ENCODE measurements around the gene FBXW8. TPM values are rescaled to one million over a fixed set of nuclear protein-coding genes. Genes with fewer than 3 reads are reported as not detected.

The FBXW8 gene
- polyA plus RNA-seq, 1 donor, result 13.1 TPM

GRCh38 chr12:116996093-116996492 lies 85.3 kb downstream of the FBXW8 start:
- DNase-seq, result no peak
- Histone ChIP-seq H3K4me3 (ENCODE audit: low read length) (no peak overlapping the region), H3K9me3 (ENCODE audit: control insufficient read depth, low read depth, low read length) (no peaks in the 10 kb centered on the region), H3K27ac (ENCODE audit: low read length) (no peak overlapping the region), H3K27me3 (ENCODE audit: control insufficient read depth, insufficient read depth, low read length) (no peaks in the 10 kb centered on the region), H3K36me3 (ENCODE audit: control insufficient read depth, insufficient read depth, low read length) (peaks cover 28% of the 10 kb centered on the region), H3K4me1 (ENCODE audit: control insufficient read depth, insufficient read depth, low read length) (no peaks in the 10 kb centered on the region)
- WGBS (ENCODE audit: insufficient coverage, low lambda C conversion rate), result 100% methylated on average over 1 of the region's 13 CpGs

GRCh38 chr12:116996621-116997020 lies 85.9 kb downstream of the FBXW8 start:
- Histone ChIP-seq H3K27ac (ENCODE audit: low read length) (no peak overlapping the region), H3K4me3 (ENCODE audit: low read length) (no peak overlapping the region), H3K9me3 (ENCODE audit: control insufficient read depth, low read depth, low read length) (no peaks in the 10 kb centered on the region), H3K36me3 (ENCODE audit: control insufficient read depth, insufficient read depth, low read length) (peaks cover 31% of the 10 kb centered on the region), H3K4me1 (ENCODE audit: control insufficient read depth, insufficient read depth, low read length) (no peaks in the 10 kb centered on the region), H3K27me3 (ENCODE audit: control insufficient read depth, insufficient read depth, low read length) (no peaks in the 10 kb centered on the region)
- no peak for DNase-seq
- WGBS (ENCODE audit: insufficient coverage, low lambda C conversion rate), result 100% methylated on average over 2 of the region's 8 CpGs

- Histone ChIP-seq H3K4me1 (ENCODE audit: control insufficient read depth, insufficient read depth, low read length) (no peaks in the 10 kb centered on the region), H3K36me3 (ENCODE audit: control insufficient read depth, insufficient read depth, low read length) (peaks cover 35% of the 10 kb centered on the region), H3K27ac (ENCODE audit: low read length) (no peak overlapping the region), H3K4me3 (ENCODE audit: low read length) (no peak overlapping the region), H3K9me3 (ENCODE audit: control insufficient read depth, low read depth, low read length) (no peaks in the 10 kb centered on the region), H3K27me3 (ENCODE audit: control insufficient read depth, insufficient read depth, low read length) (no peaks in the 10 kb centered on the region)
- WGBS (ENCODE audit: insufficient coverage, low lambda C conversion rate), result no CpG with 5 or more reads among the region's 7 CpGs
- no peak for DNase-seq
These were observed 88.3 kb downstream of the FBXW8 start for GRCh38 chr12:116999066-116999465.

GRCh38 chr12:117000316-117000715 lies 89.6 kb downstream of the FBXW8 start:
- no peaks in the 10 kb centered on the region for H3K27me3 ChIP-seq (ENCODE audit: control insufficient read depth, insufficient read depth, low read length)
- H3K9me3 ChIP-seq (ENCODE audit: control insufficient read depth, low read depth, low read length), result no peaks in the 10 kb centered on the region
- no CpG with 5 or more reads among the region's 5 CpGs for WGBS (ENCODE audit: insufficient coverage, low lambda C conversion rate)
- H3K4me3 ChIP-seq (ENCODE audit: low read length), result no peak overlapping the region
- no peaks in the 10 kb centered on the region for H3K4me1 ChIP-seq (ENCODE audit: control insufficient read depth, insufficient read depth, low read length)
- peaks cover 43% of the 10 kb centered on the region for H3K36me3 ChIP-seq (ENCODE audit: control insufficient read depth, insufficient read depth, low read length)
- DNase-seq, result no peak
- no peak overlapping the region for H3K27ac ChIP-seq (ENCODE audit: low read length)

DNA sequence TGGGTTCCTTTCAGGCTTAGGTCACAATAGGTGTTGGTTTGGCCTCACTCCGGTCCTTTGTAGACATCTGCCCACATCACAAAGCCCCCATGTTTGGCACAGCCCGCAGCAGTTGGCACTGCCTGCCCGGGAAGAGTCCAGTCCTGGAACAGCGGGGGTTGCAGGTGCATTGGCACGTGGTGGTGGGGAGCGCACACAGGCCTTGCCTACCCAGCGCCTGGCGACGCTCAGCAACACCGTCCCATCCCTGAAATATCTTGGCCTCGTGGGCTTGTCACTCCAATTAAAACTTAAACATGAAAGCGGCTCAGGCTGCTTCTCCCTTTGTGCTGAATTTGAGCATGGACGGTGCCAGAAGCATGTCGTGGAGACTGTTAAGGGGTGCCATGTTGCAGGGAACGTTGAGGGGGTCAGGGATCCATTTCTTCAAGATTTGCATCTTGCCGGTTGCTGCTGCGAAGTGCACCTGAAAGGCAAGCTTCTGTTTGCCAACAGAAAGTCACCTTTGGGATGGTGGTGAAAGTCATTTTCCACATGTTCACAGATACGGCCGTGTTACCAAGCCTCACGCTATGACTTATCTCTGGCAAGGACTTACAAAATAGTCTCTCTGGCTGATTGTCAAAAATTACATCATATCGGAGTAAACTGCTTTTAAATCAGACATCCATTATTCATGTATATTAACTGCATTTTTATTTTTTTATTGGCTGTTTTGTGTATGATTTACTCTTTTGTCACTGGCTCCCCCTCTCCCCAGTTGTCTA lies 91.5 kb downstream of the FBXW8 start:
- DNase-seq, result no peak
- H3K9me3 ChIP-seq (ENCODE audit: control insufficient read depth, low read depth, low read length), result no peaks in the 10 kb centered on the region
- H3K4me3 ChIP-seq (ENCODE audit: low read length), result no peak overlapping the region
- H3K4me1 ChIP-seq (ENCODE audit: control insufficient read depth, insufficient read depth, low read length), result no peaks in the 10 kb centered on the region
- H3K36me3 ChIP-seq (ENCODE audit: control insufficient read depth, insufficient read depth, low read length), result peaks cover 44% of the 10 kb centered on the region
- H3K27ac ChIP-seq (ENCODE audit: low read length), result no peak overlapping the region
- H3K27me3 ChIP-seq (ENCODE audit: control insufficient read depth, insufficient read depth, low read length), result no peaks in the 10 kb centered on the region
- WGBS (ENCODE audit: insufficient coverage, low lambda C conversion rate), result 82% methylated on average over 2 of the region's 21 CpGs

DNA sequence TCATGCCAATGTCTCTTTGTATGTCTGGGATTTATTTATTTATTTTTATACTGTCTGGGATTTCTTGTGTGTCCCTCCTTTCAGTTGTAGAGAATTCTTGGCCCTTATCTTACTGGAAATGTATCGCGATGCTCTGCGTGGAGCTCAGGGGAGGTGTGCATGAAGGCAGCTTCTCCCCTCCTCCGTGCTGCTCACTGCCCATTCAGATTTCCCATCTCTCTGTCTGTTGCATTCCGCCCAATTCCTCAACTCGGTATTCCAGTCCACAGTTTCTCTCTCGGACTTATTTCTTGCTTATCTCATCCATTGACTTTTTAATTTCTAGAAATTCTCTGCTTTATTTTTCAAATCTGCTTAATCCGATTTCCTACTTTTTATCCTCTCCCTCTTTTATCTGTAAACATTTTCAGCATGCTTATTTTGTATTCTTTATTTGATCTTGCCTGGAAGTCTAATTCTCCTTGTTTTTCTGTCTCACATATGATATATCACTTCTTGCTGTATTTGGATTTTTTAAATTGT lies 93.2 kb downstream of the FBXW8 start:
- Histone ChIP-seq H3K4me1 (ENCODE audit: control insufficient read depth, insufficient read depth, low read length) (no peaks in the 10 kb centered on the region), H3K27me3 (ENCODE audit: control insufficient read depth, insufficient read depth, low read length) (no peaks in the 10 kb centered on the region), H3K4me3 (ENCODE audit: low read length) (no peak overlapping the region), H3K27ac (ENCODE audit: low read length) (no peak overlapping the region), H3K36me3 (ENCODE audit: control insufficient read depth, insufficient read depth, low read length) (peaks cover 43% of the 10 kb centered on the region), H3K9me3 (ENCODE audit: control insufficient read depth, low read depth, low read length) (no peaks in the 10 kb centered on the region)
- no peak for DNase-seq
- 91% methylated on average over 4 of the region's 8 CpGs for WGBS (ENCODE audit: insufficient coverage, low lambda C conversion rate)

- no peak for DNase-seq
- WGBS (ENCODE audit: insufficient coverage, low lambda C conversion rate), result 100% methylated on average over 1 of the region's 11 CpGs
- Histone ChIP-seq H3K4me3 (ENCODE audit: low read length) (no peak overlapping the region), H3K9me3 (ENCODE audit: control insufficient read depth, low read depth, low read length) (no peaks in the 10 kb centered on the region), H3K27ac (ENCODE audit: low read length) (no peak overlapping the region), H3K36me3 (ENCODE audit: control insufficient read depth, insufficient read depth, low read length) (peaks cover 40% of the 10 kb centered on the region), H3K4me1 (ENCODE audit: control insufficient read depth, insufficient read depth, low read length) (no peaks in the 10 kb centered on the region), H3K27me3 (ENCODE audit: control insufficient read depth, insufficient read depth, low read length) (no peaks in the 10 kb centered on the region)
These were observed 94.8 kb downstream of the FBXW8 start for GRCh38 chr12:117005417-117006046.

DNA sequence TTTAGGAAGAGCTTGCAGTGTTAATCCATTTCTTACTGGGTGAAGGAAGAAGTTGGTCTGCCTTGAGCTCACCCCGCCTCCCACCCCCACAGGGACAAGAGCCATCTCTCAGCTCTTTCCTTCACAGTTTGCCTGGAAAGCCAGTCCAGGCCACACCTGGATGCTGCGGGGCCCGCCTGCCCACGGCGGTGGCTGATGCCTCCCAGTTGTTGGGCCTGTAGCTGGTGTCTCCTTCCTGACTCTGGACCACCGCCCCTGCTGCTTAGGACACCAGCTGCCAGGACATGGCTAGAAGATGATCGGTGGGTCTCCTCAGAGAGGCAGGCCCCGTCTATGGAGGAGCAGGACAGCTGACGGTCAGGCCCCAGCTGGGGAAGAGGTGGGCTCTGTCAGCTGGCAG lies 95.6 kb downstream of the FBXW8 start:
- no CpG with 5 or more reads among the region's 9 CpGs for WGBS (ENCODE audit: insufficient coverage, low lambda C conversion rate)
- peaks cover 45% of the 10 kb centered on the region for H3K36me3 ChIP-seq (ENCODE audit: control insufficient read depth, insufficient read depth, low read length)
- no peak for DNase-seq
- no peaks in the 10 kb centered on the region for H3K27me3 ChIP-seq (ENCODE audit: control insufficient read depth, insufficient read depth, low read length)
- no peaks in the 10 kb centered on the region for H3K9me3 ChIP-seq (ENCODE audit: control insufficient read depth, low read depth, low read length)
- H3K4me3 ChIP-seq (ENCODE audit: low read length), result no peak overlapping the region
- no peak overlapping the region for H3K27ac ChIP-seq (ENCODE audit: low read length)
- no peaks in the 10 kb centered on the region for H3K4me1 ChIP-seq (ENCODE audit: control insufficient read depth, insufficient read depth, low read length)

GRCh38 chr12:117007577-117007976 lies 96.8 kb downstream of the FBXW8 start:
- no peaks in the 10 kb centered on the region for H3K4me1 ChIP-seq (ENCODE audit: control insufficient read depth, insufficient read depth, low read length)
- no peak overlapping the region for H3K27ac ChIP-seq (ENCODE audit: low read length)
- H3K36me3 ChIP-seq (ENCODE audit: control insufficient read depth, insufficient read depth, low read length), result peaks cover 46% of the 10 kb centered on the region
- no peaks in the 10 kb centered on the region for H3K9me3 ChIP-seq (ENCODE audit: control insufficient read depth, low read depth, low read length)
- H3K27me3 ChIP-seq (ENCODE audit: control insufficient read depth, insufficient read depth, low read length), result no peaks in the 10 kb centered on the region
- DNase-seq, result no peak
- H3K4me3 ChIP-seq (ENCODE audit: low read length), result no peak overlapping the region
- no CpG with 5 or more reads among the region's 8 CpGs for WGBS (ENCODE audit: insufficient coverage, low lambda C conversion rate)

DNA sequence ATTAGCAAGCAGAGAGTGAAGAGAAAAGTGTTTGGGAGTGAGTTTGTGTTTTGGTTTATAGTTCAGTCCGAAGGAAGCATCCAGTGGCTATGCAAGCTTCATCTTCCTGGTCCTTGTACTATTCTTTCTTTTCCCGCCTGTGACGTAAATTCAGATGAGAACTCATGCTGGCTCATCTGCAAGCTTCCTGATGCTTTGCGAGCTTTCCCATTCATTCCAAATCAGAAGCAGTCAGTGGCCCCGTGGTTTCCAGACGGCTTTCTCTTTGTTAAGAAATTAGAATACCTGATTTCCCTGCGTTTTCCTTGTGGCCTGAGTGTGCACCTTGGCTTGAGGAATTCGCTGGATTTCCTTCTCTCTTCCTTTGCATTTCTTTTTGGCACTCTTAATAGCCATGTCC lies 99.0 kb downstream of the FBXW8 start:
- Histone ChIP-seq H3K27ac (ENCODE audit: low read length) (no peak overlapping the region), H3K36me3 (ENCODE audit: control insufficient read depth, insufficient read depth, low read length) (peaks cover 54% of the 10 kb centered on the region), H3K4me3 (ENCODE audit: low read length) (no peak overlapping the region), H3K9me3 (ENCODE audit: control insufficient read depth, low read depth, low read length) (peaks cover 5% of the 10 kb centered on the region), H3K4me1 (ENCODE audit: control insufficient read depth, insufficient read depth, low read length) (no peaks in the 10 kb centered on the region), H3K27me3 (ENCODE audit: control insufficient read depth, insufficient read depth, low read length) (no peaks in the 10 kb centered on the region)
- 90% methylated on average over 4 of the region's 8 CpGs for WGBS (ENCODE audit: insufficient coverage, low lambda C conversion rate)
- DNase-seq, result no peak

Data from large intestine (tissue), 3 donors.